IPS-18c (cell line): Measurements from ENCODE around the gene ERLIN1.

Source experiments
- H3K4me3 ChIP-seq: 2 replicates; pipeline ENCODE4 v1.7.0; 2013; ENCODE audit warnings: low read depth, mild to moderate bottlenecking, low read length, moderate library complexity; ENCODE audit not compliant: insufficient read depth
- H3K9me3 ChIP-seq: one replicate; pipeline ENCODE4 v1.6.1; 2013; ENCODE audit warnings: mild to moderate bottlenecking, low read length, moderate library complexity; ENCODE audit not compliant: control insufficient read depth, insufficient read depth

The ERLIN1 gene

DNA sequence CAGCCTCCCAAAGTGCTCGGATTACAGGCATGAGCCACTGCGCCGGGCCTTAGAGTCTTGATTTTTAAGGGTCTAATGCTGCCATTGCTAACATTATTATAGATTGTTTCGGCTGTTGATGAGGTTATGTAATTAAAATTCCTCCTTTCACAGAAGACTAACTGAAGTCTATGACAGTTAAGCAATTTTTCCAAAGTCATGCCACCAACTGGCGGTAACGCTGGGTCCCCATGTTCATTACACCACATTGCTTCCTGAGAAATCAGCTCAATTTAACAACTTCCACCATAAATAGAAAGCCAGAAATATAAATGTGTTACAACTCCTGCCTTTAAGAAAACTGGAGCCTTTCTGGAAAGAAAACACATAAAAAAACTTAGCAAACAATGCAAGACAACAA, 3.5 kb downstream of the ERLIN1 start:
- Histone ChIP-seq H3K4me3 (no peak overlapping the region), H3K9me3 (no peaks in the 10 kb centered on the region)

DNA sequence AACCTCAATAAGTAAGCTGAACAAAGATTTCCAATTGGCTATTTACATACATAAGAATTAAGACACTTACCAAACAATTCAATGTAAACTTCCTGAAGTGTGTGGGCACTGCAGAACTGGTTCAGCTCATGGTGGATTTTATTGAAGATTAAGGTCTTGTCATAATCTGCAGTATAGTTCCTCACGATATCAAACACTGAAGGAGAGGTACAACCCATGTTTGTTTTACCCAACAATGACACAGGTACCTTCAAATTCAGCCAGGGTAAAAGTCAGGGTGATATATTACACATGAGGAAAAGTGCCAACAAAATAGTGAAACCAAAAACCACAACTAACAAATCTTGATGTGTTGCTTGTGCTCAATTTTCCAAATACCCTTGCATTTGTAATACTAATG, 10.0 kb downstream of the ERLIN1 start:
- no peaks in the 10 kb centered on the region for H3K9me3 ChIP-seq
- no peak overlapping the region for H3K4me3 ChIP-seq

DNA sequence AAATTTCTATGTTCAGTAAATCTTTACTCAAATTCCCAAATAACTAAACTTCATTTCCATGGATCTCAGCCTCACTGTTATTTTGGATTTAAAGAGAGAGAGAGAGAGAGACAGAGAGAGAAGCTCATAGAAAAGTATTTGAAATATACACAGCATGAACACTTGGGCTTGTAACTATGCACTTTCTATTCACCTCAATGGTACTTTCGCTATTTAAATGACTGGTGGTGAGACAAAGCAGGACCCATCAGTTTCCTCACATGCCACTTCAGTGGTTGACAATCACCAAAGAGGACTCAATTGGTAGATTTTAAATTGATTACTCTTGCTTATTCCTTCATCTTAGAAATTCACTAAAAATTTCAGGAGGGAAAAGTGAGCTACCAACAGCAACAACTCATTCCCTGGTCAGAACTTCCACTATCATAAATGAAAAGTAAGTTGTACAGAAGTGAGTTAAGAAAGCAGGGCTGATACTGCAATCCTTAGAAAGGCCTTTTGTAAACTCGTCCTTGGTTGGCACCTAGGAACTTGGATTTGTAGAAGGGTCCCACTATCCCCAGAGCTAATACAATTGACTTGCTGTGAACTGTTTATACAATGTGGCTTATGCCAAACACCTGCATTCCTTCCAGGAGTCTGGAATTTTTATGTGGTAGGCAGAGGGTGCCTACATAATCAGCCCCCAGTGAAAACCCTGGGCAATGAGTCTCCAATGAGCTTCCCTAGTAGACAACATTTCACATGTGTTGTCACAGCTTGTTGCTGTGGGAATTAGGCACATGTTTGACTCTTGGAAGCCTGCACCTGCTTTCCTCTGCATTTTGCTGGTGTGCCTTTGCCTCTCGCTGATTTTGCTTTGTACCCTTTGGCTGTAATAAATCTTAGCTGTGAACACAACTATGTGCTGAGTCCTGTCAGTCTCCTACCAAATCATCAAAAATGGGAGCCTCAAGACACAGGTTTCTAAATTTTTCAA, 10.8 kb downstream of the ERLIN1 start:
- Histone ChIP-seq H3K4me3 (no peak overlapping the region), H3K9me3 (no peaks in the 10 kb centered on the region)

DNA sequence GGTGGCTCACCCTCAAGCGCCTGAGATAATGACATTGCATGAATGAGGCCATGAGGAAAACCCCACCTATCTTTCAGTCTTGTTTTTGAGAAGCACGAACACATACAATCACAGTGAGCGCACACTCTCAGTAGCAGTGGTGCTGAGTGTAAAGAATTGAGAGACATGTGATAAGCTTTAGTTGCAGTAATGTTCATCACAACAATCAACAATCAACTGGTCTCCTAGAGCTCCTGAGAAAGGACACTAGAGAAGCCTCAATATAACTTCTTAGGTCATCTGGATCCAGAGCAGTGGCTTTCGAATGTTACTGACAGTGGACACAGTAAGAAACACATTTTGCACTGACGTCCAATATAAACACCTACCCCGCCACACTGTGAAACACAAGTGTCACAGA, 12.8 kb downstream of the ERLIN1 start:
- H3K4me3 ChIP-seq, result no peak overlapping the region

DNA sequence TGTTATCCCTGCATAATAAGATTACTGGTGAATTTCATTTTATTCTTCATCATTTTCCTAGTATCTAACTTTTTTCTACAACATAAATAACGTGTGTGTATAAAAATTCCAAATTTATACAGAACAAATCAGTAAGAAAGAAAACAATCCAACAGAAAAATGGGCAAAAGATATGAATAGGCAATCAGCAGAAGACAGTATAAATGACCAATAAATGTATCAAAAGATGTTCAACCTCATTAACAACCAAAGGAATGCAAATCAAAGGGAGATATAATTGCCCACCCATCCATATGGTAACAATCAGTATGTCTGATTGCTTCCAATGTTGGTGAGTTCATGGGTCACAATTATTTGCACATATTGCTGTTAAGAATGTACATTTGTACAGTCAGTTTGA, 13.5 kb downstream of the ERLIN1 start:
- H3K4me3 ChIP-seq, result no peak overlapping the region
- no peaks in the 10 kb centered on the region for H3K9me3 ChIP-seq

More for the DNA sequence above, 12.8 kb downstream of the ERLIN1 start:
- no peaks in the 10 kb centered on the region for H3K9me3 ChIP-seq

DNA sequence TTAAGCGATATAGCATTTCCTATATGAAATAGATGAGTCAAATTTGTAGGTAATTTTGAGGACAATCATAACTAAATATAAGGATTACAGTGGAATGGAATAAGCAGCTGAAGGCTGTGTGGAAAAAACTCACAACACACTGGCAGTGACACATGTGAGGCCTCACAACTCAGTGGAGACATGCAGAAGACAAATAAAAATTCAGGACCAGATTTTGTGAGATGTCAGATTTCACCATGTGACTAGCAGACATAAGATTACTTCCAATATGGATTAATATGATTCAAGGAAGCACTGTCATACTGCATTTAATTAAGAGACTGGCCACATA, 17.6 kb downstream of the ERLIN1 start:
- Histone ChIP-seq H3K9me3 (no peaks in the 10 kb centered on the region), H3K4me3 (no peak overlapping the region)

DNA sequence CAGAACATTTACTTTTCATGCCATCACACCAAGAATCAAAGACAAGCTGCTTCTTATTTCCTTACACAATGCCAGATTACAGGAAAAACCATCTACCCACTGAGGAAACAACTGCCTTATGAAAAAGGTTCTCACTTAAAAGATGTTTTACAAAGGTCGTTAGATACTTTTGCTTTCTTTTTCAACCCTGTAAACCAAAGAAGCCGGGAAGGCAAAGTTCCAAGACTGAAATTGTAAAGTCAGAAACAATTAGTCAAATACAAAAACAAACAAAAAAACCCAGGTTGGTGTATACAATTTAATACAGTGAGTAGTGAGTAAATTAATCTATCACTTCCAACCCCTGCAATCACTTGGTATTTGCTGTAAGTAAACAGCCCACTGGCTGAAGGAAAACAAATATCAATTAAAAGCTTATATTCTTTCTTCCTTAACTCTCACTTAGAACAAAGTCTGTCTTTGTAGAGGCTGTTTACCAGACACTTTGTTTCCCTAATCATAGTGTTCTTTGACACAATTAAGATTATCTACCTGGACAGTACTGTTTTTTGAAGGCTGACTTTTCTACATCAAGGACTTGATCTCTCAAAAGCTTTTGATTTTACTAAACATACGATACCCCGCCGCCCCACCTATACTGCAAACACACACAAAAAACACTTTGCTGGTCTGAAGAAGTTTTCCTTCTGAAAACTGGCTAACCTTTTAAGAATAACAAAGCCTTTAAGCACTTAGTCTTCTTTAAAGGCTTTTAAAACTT, 18.1 kb downstream of the ERLIN1 start:
- Histone ChIP-seq H3K4me3 (no peak overlapping the region), H3K9me3 (no peaks in the 10 kb centered on the region)

DNA sequence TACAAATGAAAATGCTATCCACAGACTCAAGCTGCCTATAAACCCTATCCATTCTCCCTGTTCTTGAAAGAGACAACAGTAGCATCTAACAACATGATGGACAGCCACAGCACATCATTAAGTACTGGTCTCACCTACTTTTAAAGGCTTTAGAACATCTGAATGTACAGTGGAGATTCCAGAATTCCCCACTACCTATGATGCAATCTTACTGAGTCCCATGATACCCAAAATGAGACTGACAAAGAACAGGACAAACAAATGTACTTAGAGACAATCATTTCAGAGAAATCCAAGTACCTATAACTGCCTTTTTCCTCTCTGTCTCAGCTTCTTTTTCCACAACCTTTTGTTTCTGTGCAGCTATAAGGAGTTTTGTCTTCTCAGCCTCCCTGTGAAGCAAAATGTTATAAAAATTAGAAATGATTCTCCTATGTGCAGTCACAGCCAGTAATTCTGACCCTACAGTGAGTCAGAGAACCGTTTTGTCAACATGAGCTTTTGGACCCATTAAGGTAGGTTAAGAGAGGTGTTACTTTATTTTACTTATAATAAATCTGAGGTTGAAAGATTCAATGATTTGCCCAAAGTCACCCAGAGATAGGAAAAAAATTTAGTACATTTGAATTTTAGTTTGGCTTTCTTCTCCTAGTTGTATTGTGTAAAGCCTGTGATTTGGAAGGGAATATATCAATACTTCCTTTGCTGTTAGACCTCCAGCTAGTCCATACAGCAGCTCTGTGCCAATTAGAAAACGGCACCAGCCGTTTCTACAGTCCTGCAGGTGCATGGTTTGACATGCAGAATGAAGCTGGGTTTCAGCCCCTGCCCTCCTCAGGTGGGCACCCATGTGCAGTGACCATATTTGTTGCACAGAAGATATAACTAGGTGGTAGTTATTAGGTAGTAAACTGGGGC, 21.9 kb downstream of the ERLIN1 start:
- H3K9me3 ChIP-seq, result no peaks in the 10 kb centered on the region
- H3K4me3 ChIP-seq, result no peak overlapping the region

DNA sequence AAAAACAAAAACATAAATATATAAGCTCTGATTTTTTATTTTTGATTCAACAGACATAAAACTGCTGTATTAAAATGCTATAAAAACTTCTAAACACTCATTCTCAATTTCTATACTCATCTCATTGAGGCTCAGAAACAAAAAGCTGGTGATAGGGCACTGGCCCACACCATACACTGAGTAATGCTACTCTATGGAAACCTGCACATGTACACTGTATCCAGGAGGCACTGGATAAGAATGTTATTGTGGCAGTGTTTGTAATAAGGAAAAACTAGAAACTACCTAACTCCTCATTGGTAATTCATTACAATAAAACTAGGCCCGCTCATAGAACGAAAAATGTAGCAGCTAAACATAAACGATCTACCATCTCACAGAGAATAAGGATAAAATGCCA, 23.1 kb downstream of the ERLIN1 start:
- no peaks in the 10 kb centered on the region for H3K9me3 ChIP-seq

DNA sequence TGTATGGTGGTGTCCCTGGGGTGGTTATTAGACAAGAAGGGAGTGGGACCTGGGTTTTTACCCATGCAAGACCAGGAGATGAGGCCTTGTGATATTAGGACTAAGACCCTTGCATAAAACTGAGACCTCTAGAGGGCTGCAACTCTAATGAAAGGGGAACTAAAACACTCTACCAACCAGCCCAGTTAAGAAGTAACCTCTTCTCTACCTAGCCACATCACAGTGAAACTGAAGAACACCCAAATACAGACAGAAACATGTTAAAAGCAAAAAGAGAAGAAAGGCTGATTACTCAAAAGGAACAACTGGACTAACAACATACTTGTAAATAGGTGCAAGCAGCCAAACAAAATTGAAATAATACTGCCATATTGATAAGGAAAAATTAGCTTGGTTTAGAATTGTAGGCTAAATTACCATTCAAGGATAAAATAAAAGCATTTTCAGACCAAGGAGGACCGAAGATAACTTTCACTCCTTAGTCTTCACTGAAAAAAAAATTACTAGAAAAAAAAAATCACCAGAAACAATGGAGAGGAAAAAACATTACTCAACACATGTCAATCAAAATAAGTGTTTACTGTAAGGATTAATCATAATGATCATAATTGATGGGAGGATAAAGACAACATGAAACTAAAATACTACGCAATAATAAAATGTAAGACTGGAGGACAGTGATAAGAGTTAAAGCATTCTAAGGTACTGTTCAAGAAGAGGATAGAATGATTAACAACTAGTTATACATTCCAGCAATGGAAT, 27.6 kb downstream of the ERLIN1 start:
- no peak overlapping the region for H3K4me3 ChIP-seq
- no peaks in the 10 kb centered on the region for H3K9me3 ChIP-seq

More for the DNA sequence above, 23.1 kb downstream of the ERLIN1 start:
- no peak overlapping the region for H3K4me3 ChIP-seq

DNA sequence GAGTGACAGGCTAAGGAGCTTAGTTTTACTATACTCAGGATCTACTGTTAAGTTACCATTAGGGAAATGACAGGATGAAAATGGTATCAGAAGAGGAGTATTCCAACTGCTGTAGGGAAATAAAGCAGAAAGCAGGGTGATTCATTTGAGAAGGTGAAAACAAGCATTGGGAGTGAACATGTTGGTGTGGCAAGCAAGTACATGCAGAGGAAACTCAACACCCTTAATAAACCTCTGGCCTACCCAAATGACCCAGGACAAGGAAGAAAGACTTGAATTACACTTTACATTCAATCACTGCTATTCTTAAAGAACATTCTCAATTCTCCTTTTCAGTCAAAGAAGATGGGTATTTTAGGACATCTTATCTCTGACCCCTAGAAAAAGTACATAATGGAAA, 28.7 kb downstream of the ERLIN1 start:
- no peak overlapping the region for H3K4me3 ChIP-seq
- no peaks in the 10 kb centered on the region for H3K9me3 ChIP-seq

DNA sequence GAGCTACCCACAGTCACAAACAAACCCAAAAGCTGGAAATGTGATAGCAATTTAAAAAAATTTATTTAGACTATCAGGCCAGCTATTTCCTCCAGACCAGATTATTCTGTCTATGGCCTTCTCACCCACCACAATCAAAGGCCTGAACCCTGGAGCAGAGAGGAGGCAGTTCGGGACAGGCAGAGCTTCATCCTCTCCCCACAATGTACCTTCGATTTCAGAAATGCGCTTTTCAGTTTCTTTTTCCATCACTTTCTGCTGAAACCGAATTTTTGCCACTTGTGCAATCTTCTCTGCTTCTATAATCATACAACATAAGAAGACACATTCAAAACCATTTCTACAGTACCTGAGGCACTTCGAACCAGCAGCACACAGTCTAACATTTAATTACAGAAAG, 29.9 kb downstream of the ERLIN1 start:
- no peak overlapping the region for H3K4me3 ChIP-seq
- no peaks in the 10 kb centered on the region for H3K9me3 ChIP-seq

DNA sequence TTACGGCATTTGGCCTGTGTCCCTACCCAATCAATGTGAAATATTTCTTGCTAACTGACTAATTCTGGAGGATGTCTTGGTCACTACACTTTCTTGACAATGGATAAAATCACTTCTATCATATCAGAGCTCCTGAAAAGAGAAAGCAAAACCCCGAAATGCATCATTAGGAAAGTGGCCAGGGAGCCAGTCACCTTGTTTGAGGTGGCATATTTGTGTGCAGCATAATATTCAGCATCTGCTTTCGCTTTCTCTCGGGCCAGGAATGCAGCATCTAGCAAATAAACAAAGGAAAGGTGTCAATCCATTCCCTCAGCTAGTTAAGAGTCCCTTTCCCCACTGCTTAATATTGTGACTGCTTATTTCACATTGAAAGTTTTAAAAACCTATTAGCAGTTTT, 31.2 kb downstream of the ERLIN1 start:
- H3K4me3 ChIP-seq, result no peak overlapping the region
- no peaks in the 10 kb centered on the region for H3K9me3 ChIP-seq

DNA sequence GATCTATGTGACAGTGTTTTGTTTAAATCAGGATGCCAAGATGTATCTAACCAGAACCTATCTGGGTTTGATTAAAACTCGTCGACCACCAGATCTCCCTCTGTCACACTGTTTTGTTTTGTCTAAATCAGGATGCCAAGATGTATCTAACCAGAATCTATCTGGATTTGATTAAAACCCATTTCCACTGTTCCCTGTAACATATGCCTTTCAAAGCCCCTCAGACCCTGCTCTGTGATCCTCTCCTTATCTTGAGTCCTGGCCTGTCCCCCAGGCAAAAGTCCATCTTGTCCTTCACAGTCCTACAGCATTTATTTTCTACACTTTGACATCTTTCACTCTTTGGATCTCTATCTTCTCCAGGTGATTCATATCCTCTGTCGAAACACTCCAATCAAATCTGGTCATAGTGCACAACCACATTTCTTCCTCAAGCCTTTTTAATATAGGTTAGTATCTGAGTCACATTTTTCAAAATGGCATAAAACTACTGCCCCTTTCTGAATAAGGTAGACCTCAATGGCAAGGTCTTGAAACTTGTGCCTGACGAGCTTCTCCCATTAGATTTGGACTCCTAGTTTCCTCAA, 32.5 kb downstream of the ERLIN1 start:
- Histone ChIP-seq H3K4me3 (no peak overlapping the region), H3K9me3 (no peaks in the 10 kb centered on the region)

DNA sequence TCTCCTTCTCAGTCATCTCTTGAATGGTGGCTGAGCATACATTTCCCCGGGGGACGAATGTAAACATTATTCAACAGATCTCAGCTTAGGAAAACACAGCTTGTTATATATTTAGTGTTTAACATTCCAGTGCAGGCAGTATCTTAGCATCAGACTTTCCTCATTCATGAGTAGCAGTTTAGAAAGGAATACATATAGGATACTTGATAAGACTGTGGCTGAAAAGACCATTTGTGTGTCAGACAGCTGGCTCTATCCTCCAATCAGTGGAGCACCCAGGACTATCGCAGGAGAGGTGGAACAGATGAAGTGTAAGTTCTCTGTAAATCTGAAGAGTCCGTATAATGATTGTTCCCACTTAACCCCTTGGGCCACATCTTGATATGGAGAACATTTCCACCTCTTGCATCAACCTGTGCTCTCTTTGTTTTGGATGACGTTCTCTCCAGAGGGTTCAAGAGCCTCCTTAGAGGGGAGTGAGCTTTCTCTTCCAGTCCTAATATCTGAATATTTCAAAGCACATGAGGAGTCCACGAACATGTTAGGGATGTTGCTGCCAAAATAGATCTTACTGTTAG, 34.0 kb downstream of the ERLIN1 start:
- Histone ChIP-seq H3K9me3 (no peaks in the 10 kb centered on the region), H3K4me3 (no peak overlapping the region)
